Measurements from ENCODE around the gene POLR1A.

The POLR1A gene

GRCh38 chr2:86056590-86057331 is 48.9 kb downstream of the POLR1A start:
- no peak for DNase-seq (ENCODE audit: extremely low spot score)
- TF ChIP-seq, protein P1, sequence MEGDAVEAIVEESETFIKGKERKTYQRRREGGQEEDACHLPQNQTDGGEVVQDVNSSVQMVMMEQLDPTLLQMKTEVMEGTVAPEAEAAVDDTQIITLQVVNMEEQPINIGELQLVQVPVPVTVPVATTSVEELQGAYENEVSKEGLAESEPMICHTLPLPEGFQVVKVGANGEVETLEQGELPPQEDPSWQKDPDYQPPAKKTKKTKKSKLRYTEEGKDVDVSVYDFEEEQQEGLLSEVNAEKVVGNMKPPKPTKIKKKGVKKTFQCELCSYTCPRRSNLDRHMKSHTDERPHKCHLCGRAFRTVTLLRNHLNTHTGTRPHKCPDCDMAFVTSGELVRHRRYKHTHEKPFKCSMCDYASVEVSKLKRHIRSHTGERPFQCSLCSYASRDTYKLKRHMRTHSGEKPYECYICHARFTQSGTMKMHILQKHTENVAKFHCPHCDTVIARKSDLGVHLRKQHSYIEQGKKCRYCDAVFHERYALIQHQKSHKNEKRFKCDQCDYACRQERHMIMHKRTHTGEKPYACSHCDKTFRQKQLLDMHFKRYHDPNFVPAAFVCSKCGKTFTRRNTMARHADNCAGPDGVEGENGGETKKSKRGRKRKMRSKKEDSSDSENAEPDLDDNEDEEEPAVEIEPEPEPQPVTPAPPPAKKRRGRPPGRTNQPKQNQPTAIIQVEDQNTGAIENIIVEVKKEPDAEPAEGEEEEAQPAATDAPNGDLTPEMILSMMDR (IDR thresholded peaks at IDR 0.05; ENCODE audit: control extremely low read depth, extremely low read depth, low read depth, missing control alignments) = no peak
- POLR2A ChIA-PET = no interaction called here
- CTCF ChIA-PET = interaction anchor here (1.1 to 2.2 kb wide), 3 partner anchors 23 to 229 kb away, joined by 3 to 6 read pairs (median 3); no protein-coding TSS in a partner anchor

DNA sequence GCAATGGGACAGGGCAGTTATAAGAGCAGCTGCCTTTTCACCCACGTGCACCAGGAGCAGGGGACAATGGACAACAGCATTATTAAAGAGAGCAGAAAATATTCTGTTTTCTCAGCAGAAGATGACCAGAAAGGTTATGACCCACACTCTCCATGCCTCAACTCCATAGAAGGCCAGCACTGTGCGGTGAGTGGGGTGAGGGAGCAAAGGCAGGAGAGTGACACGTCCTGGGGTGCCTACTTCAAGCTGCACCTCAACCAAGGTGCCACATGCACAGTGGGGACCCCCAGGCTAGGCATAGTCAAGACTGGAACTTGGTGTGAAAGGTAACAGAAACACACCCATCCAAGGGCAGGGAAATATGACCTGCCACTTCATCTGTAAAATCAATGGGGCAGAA is 50.4 kb downstream of the POLR1A start:
- TF ChIP-seq, protein P1 (IDR thresholded peaks at IDR 0.05; ENCODE audit: control extremely low read depth, extremely low read depth, low read depth, missing control alignments) = no peak
- POLR2A ChIA-PET = no interaction called here
- CTCF ChIA-PET = interaction anchor here (2.2 kb wide), 1 partner anchor 228 kb away, joined by 6 read pairs; no protein-coding TSS in a partner anchor
- no peak for DNase-seq (ENCODE audit: extremely low spot score)

GRCh38 chr2:86054535-86055082 is 51.1 kb downstream of the POLR1A start:
- ChIA-PET POLR2A (no interaction called here), CTCF (interaction anchor here (1.4 to 2.2 kb wide), 3 partner anchors 10 to 227 kb away, joined by 3 to 8 read pairs (median 6); no protein-coding TSS in a partner anchor)
- TF ChIP-seq, protein P1 (IDR thresholded peaks at IDR 0.05; ENCODE audit: control extremely low read depth, extremely low read depth, low read depth, missing control alignments) = no peak
- no peak for DNase-seq (ENCODE audit: extremely low spot score)

DNA sequence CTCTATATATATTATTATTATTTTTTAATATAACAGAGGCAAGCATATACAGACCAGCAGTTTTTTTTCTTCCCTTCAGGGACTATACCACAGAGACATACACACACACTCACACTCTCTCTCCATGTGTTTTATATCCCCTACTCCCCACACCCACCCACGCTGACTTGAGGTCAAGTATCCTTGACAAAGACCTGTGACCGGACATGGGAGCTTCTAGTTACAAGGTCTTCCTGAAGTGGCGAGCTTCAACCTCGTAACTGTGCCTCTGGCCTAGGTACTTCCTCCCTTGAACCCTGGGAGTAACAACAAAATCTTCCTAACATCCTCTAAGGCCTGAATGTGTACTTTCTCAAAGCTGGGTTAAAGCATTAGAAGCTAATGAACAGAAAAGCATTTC is 52.5 kb downstream of the POLR1A start:
- ChIA-PET CTCF (interaction anchor here (0.8 to 1.9 kb wide), 5 partner anchors 8 to 225 kb away, joined by 3 to 8 read pairs (median 4); no protein-coding TSS in a partner anchor), POLR2A (no interaction called here)
- no peak for DNase-seq (ENCODE audit: extremely low spot score)
- TF ChIP-seq, protein P1 (IDR thresholded peaks at IDR 0.05; ENCODE audit: control extremely low read depth, extremely low read depth, low read depth, missing control alignments) = no peak

GRCh38 chr2:86052676-86053075 is 53.0 kb downstream of the POLR1A start:
- POLR2A ChIA-PET = no interaction called here
- TF ChIP-seq, protein P1 (IDR thresholded peaks at IDR 0.05; ENCODE audit: control extremely low read depth, extremely low read depth, low read depth, missing control alignments) = no peak
- CTCF ChIA-PET = interaction anchor here (1.2 to 1.9 kb wide), 3 partner anchors 8 to 134 kb away, joined by 3 to 8 read pairs (median 4); no protein-coding TSS in a partner anchor
- no peak for DNase-seq (ENCODE audit: extremely low spot score)

GRCh38 chr2:86052265-86052664 is 53.4 kb downstream of the POLR1A start:
- ChIA-PET POLR2A (no interaction called here), CTCF (interaction anchor here (1.7 kb wide), 1 partner anchor 15 kb away, joined by 4 read pairs; no protein-coding TSS in a partner anchor)
- TF ChIP-seq, protein P1 (IDR thresholded peaks at IDR 0.05; ENCODE audit: control extremely low read depth, extremely low read depth, low read depth, missing control alignments) = no peak
- no peak for DNase-seq (ENCODE audit: extremely low spot score)
